Measurements from ENCODE around the gene DPP10. TPM values are rescaled to one million over a fixed set of nuclear protein-coding genes. Genes with fewer than 3 reads are reported as not detected.

DPP10 gene
- total RNA-seq, 1 donor from 2014 or later: 6.5 TPM

GRCh38 chr2:115603285-115603684, 1160.8 kb downstream of the DPP10 start:
- no peaks in the 10 kb centered on the region for H3K9me3 ChIP-seq (ENCODE audit: low read depth)
- H3K9ac ChIP-seq: no peak overlapping the region
- Mint-ChIP-seq H3K27ac (no peak overlapping the region), H3K27me3 (ENCODE audit: insufficient read depth, low read depth) (no peaks in the 10 kb centered on the region), H3K9me3 (no peaks in the 10 kb centered on the region), H3K36me3 (no peaks in the 10 kb centered on the region), H3K4me3 (no peak overlapping the region), H3K4me1 (peaks cover 3% of the 10 kb centered on the region)
- no peak for DNase-seq (ENCODE audit: low spot score)
- H3F3A ChIP-seq (ENCODE audit: low read depth): no peaks in the 10 kb centered on the region
- no peaks in the 10 kb centered on the region for H3K4me1 ChIP-seq
- no peak for TF ChIP-seq EZH2phosphoT487 (IDR thresholded peaks at IDR 0.05)
- no peak for TF ChIP-seq EZH2 (IDR thresholded peaks at IDR 0.05)
- TF ChIP-seq CTCF (IDR thresholded peaks at IDR 0.05): no peak
- no peak overlapping the region for H2AFZ ChIP-seq (replicated peaks)
- no peaks in the 10 kb centered on the region for H3K27me3 ChIP-seq
- H3K79me2 ChIP-seq (ENCODE audit: low read depth): no peaks in the 10 kb centered on the region
- H3K27ac ChIP-seq: no peak overlapping the region
- no peaks in the 10 kb centered on the region for H3K36me3 ChIP-seq
- no peak overlapping the region for H3K4me2 ChIP-seq
- no peaks in the 10 kb centered on the region for H4K20me1 ChIP-seq (ENCODE audit: low read depth)
- H3K4me3 ChIP-seq: no peak overlapping the region

GRCh38 chr2:115606350-115606749, 1163.9 kb downstream of the DPP10 start:
- no peaks in the 10 kb centered on the region for H3K4me1 Mint-ChIP-seq
- H3K4me1 ChIP-seq: no peaks in the 10 kb centered on the region
- H3K9me3 Mint-ChIP-seq: no peaks in the 10 kb centered on the region
- no peak for DNase-seq (ENCODE audit: low spot score)
- no peaks in the 10 kb centered on the region for H3F3A ChIP-seq (ENCODE audit: low read depth)
- H3K4me3 Mint-ChIP-seq: no peak overlapping the region
- no peak overlapping the region for H3K27ac ChIP-seq
- no peaks in the 10 kb centered on the region for H3K79me2 ChIP-seq (ENCODE audit: low read depth)
- H3K36me3 ChIP-seq: no peaks in the 10 kb centered on the region
- H3K4me3 ChIP-seq: no peak overlapping the region
- H4K20me1 ChIP-seq (ENCODE audit: low read depth): no peaks in the 10 kb centered on the region
- H3K27me3 Mint-ChIP-seq (ENCODE audit: insufficient read depth, low read depth): no peaks in the 10 kb centered on the region
- TF ChIP-seq EZH2phosphoT487 (IDR thresholded peaks at IDR 0.05): no peak
- no peak for TF ChIP-seq CTCF (IDR thresholded peaks at IDR 0.05)
- no peak for TF ChIP-seq EZH2 (IDR thresholded peaks at IDR 0.05)
- H3K9ac ChIP-seq: no peak overlapping the region
- no peaks in the 10 kb centered on the region for H3K27me3 ChIP-seq
- H3K4me2 ChIP-seq: no peak overlapping the region
- H2AFZ ChIP-seq (replicated peaks): no peak overlapping the region
- H3K36me3 Mint-ChIP-seq: no peaks in the 10 kb centered on the region
- no peaks in the 10 kb centered on the region for H3K9me3 ChIP-seq (ENCODE audit: low read depth)
- H3K27ac Mint-ChIP-seq: no peak overlapping the region

GRCh38 chr2:115609978-115610377, 1167.5 kb downstream of the DPP10 start:
- Mint-ChIP-seq H3K4me3 (no peak overlapping the region), H3K27ac (no peak overlapping the region), H3K36me3 (no peaks in the 10 kb centered on the region), H3K4me1 (peaks cover 6% of the 10 kb centered on the region), H3K27me3 (ENCODE audit: insufficient read depth, low read depth) (no peaks in the 10 kb centered on the region), H3K9me3 (no peaks in the 10 kb centered on the region)
- Histone ChIP-seq H3K4me2 (no peak overlapping the region), H3K27ac (no peak overlapping the region), H4K20me1 (ENCODE audit: low read depth) (no peaks in the 10 kb centered on the region), H3K4me1 (no peaks in the 10 kb centered on the region), H3K9me3 (ENCODE audit: low read depth) (no peaks in the 10 kb centered on the region), H3F3A (ENCODE audit: low read depth) (no peaks in the 10 kb centered on the region), H3K9ac (no peak overlapping the region), H3K36me3 (no peaks in the 10 kb centered on the region), H3K4me3 (no peak overlapping the region), H2AFZ (replicated peaks) (no peak overlapping the region), H3K27me3 (no peaks in the 10 kb centered on the region), H3K79me2 (ENCODE audit: low read depth) (no peaks in the 10 kb centered on the region)
- TF ChIP-seq EZH2phosphoT487 (IDR thresholded peaks at IDR 0.05): no peak
- no peak for TF ChIP-seq EZH2 (IDR thresholded peaks at IDR 0.05)
- no peak for TF ChIP-seq CTCF (IDR thresholded peaks at IDR 0.05)
- DNase-seq (ENCODE audit: low spot score): no peak

All from neural progenitor cell (in vitro differentiated cells).